HG03439 (cell line): ENCODE results near the gene NOP9.
"Not testable (repeated sequence)": the region's sequence is repeated elsewhere in the genome, so short reads cannot be mapped to it uniquely, and the experiment has no call there.

Source experiments
- ATAC-seq: cut with Tn5 transposase; IDR thresholded peaks from one replicate; pipeline ENCODE4 v1.9.1; 2021; ENCODE audit warnings: mild to moderate bottlenecking, moderate library complexity; ENCODE audit not compliant: unreplicated experiment

NOP9 gene

GRCh38 chr14:24323341-24323740, 23.7 kb downstream of the NOP9 start:
- ATAC-seq: no peak

- no peak for ATAC-seq
These were observed 24.4 kb downstream of the NOP9 start for GRCh38 chr14:24324024-24324423.

DNA sequence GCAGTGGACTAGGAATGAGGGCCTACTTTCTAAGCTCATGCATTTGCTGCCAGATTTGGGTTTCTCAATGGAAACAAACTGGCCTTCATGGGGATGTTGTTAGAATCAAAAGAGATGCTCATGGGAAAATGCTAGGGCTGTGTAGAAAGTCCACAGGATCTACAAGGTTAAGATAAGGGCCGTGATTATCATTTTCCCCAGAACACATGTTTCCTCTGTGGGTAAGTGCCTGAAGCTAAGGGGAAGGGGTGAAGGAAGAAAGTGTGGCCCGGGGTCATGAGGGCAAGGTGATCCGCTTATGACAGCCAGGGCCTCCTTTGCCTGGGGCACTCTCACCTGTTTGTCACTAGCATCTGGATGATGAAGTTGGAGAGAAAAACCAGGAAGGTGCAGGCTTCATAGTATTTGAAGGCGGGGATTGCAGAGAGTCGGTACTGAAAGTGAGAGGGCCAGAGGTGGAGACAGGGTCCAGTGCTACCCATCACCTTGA, 25.4 kb downstream of the NOP9 start:
- ATAC-seq: no peak

- no peak for ATAC-seq
These were observed 26.3 kb downstream of the NOP9 start for GRCh38 chr14:24325963-24326362.

- no peak for ATAC-seq
These were observed 27.7 kb downstream of the NOP9 start for GRCh38 chr14:24327303-24327702.

GRCh38 chr14:24327914-24328313, 28.3 kb downstream of the NOP9 start:
- ATAC-seq: not testable (repeated sequence)

GRCh38 chr14:24329073-24329663, 29.5 kb downstream of the NOP9 start:
- ATAC-seq: no peak

- no peak for ATAC-seq
These were observed 30.1 kb downstream of the NOP9 start for GRCh38 chr14:24329736-24330135.

GRCh38 chr14:24330973-24331674, 31.5 kb downstream of the NOP9 start:
- no peak for ATAC-seq

DNA sequence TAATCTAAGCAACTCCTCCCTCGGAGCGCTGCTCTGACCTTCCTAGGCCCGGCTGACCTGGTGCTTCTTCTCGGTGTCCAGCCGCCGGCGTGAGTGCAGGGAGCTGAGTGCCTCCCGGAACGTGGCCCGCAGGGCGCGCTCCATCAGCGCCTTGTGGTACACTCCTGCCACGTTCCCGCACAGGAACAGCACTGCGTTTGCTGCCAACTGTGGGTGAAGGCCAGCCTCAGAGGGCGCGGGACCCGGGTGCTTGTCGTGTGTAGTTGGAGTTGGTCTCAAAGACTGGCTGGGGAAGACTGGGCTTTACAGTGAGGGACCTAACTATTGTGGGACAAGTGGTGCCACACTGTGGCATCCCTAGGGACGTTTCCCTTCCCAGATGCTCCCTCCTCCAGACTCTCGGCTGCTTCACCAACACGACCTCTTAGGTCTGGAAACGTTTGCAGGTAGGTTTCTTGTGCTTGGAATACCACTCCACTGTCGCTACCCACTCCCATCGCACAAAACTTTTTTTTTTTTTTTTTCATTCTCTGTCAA, 32.1 kb downstream of the NOP9 start:
- ATAC-seq: no peak

GRCh38 chr14:24332268-24332993, 32.8 kb downstream of the NOP9 start:
- ATAC-seq: peak; percentile 82

- ATAC-seq: no peak
These were observed 35.0 kb downstream of the NOP9 start, which contains the start of gene ADCY4 for GRCh38 chr14:24334431-24335291. ADCY4 (minus strand) TSS chr14:24335071; CDS start chr14:24334652, 419 bp downstream.

DNA sequence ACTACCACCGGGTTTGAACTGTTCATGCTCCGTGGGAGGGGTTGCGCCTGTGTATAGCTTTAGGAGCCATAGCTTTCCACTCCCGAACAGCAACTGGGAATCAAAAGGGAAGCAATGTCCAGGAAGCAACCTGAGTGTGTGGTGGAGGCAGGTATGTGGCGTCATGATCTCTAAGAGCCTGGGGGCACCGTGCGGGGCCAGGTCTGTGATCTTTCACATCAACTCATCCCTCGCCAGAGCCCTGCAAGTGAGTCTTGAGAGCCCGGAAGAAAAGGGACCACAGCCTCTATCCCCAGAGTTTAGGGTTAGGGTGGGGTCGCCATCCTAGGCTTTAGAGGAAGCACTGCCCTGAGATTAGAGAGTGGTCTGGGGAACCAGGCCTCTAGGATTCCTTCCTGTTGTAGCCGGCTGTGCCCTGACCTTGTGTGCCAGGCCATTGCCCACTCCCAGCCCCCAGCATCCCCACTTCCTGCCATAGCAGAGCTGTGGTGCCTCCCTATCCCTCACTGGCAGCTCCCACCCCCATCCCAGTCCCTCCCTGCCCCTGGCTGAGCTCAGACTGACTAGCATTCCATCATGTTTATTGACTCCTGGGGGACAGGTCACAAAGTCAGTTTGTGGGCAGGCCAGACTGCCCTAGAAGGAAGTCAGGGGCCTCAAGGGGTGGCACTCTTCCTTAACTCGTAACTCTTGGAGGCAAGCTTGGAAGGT, 36.0 kb downstream of the NOP9 start:
- no peak for ATAC-seq

- ATAC-seq: no peak
These were observed 37.6 kb downstream of the NOP9 start for GRCh38 chr14:24337144-24337823.

GRCh38 chr14:24337824-24338175, 38.1 kb downstream of the NOP9 start:
- ATAC-seq: no peak

- ATAC-seq: no peak
These were observed 39.2 kb downstream of the NOP9 start for GRCh38 chr14:24338843-24339242.

DNA sequence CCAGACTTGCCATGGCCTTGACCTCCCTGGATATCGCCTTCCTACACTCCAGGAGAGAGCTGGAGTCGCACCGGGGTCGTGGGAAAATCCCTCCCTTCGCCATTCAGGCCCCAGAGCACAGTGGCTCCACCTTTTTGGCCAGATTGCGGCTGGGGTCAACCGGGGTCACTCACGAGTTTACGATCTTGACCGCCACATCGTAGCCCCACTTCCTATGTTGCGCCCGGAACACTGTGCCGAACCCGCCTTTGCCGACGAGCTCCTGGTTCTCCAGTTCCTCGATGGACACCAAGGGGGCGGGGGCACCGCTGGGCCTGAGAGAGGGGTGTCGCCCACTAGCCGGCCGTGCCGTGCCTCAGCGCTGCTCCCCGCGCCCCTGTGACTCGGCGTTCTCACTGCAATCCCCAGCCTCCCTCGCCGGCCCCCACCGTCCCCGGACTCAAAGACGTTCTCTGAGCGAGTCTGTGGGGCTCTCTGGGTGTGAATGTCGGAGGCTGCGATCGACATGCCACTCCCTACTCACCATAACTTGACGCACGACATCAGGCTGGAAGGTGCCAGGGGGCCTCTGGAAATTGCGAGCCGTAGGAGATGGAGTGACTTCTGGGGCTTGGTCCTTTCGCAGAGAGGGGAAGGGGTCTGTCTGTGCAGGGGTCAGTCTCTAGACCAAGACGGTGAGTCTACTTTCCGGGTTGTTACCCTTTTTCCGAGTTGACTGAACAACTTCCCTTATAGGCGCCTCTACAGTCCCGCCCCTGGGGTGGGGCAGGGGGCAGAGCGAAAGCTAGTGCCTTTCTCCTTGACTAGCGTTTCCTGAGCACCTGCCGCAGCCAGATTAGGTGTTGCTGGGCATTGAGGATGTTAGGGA, 39.9 kb downstream of the NOP9 start, which contains the start of gene RIPK3:
TSS of gene RIPK3 (minus strand) at position 708 of the 868 bp plus-strand sequence. CDS start at position 543, 165 bp downstream.
- ATAC-seq: peak; percentile 78

- no peak for ATAC-seq
These were observed 41.0 kb downstream of the NOP9 start for GRCh38 chr14:24340606-24341005.
